ENCODE measurements around the gene RERE.

Gene RERE

DNA sequence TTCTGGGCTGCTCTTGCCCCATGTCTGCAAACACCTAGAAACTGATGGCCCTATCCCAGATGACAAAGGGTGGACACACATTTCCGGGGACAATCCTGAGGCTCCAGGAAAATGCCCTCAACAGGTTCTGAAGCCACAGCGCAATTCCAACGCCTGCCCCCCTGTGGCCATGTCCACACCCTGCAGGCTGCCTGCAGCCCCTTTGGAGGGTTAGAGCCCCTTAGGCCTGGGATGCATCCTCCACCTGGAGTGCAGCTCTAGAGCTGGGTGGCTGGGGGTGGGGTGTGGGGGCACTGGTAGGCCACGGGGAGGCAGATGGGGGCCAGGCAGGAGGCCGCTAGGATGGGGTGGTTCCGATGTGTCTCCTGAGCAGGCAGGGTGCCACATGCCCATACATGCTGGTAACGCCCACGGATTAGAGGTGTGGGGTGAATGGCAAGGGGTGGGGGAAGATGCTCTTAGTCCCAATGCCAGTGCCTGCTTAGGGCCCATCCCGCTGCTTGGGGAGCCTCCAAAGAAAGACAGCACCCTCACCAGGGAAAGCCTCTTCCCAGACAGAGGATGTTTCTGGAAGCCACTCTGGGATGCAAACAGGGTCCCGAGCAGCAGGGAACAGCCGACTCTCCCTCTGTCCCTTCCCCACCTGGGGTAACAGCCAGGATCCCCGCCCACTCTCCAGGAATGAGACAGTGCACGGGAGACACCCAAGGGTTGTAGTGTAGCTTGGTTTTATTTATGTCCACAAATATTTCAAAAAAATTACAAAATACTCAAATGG is 465.6 kb downstream of the RERE start:
- DNase-seq, result peak; percentile 17
- in situ Hi-C loops (cut with MboI; ENCODE audit: low pct_unique_long_range_greater_than_20kb, low sequenced_read_pairs), result no loop called here

DNA sequence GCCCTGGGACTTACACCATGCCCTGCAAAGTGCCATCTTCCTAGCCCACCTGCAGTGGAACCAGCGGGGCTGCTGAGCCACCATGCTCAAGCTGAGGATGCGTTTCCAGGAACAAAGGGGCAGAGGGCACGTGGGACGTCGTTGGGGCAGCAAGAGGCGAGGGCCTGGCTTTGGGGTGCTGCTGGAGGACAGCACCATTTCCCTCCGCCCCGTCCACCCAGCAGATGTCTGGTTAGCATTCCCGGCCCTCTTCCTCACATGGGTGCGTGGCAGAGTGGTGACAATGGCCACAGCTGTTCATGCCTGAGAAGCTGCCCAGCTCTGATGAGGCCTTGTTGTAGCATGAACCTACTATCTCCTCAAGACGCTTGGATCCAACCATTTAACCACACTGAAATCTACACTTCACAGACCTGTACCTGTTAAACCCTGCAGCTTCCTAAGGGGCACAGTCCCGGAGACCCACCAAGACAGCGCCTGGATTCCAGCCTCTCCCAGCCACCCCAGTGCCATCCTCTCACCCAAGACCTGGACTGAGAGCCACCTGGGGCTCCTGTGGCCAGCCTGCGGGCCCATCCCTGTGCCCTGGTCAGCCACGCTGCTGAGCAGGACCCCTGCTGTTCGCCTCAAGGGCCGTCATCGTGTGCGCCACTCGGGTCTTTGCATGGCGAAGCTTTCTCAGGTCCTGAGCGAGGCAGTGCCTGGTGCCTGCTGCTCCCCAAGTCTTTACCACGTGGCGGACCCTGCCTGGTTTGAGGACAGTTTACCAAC is 466.3 kb downstream of the RERE start:
- no peak for DNase-seq
- in situ Hi-C loops (cut with MboI; ENCODE audit: low pct_unique_long_range_greater_than_20kb, low sequenced_read_pairs), result no loop called here

DNA sequence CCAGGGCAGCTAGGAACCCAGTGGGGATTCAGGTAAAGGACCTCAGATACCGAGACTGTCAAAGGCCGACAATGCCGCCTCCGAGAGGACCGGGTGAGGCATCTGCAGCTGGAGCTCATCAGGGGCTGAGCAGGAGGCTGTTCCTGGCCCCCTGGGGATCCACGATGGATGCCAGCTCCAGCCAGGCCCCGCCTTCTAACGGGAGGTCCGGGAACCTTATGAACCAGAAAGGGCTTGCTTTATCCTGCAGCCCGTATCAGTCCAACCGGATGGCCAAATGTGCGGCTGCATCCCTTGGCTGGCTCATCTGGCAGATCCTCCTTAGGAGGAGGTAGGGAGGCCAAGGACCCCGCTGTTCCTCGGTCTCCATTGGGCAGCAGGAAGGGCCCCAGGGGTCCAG is 467.5 kb downstream of the RERE start:
- in situ Hi-C loops (cut with MboI; ENCODE audit: low pct_unique_long_range_greater_than_20kb, low sequenced_read_pairs), result no loop called here
- DNase-seq, result no peak

DNA sequence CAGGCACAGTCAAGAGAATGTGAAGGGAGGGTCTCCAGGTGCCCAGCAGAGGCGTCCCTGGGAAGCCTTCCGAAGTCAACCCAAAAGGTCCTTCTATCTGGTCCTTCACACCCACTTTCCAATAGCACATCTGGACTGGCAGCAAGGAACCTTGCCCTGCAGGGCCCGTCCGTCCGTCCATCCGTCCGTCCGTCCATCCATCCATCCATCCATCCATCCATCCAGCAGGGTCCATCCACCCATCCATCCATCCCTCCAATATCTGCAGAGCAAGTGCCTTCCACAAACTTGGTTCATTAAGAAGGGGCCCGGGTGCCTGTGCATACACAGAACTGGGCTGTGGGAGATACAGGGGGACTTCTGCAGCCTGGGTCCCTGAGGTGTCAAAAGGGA is 468.0 kb downstream of the RERE start:
- in situ Hi-C loops (cut with MboI; ENCODE audit: low pct_unique_long_range_greater_than_20kb, low sequenced_read_pairs), result no loop called here
- no peak for DNase-seq

DNA sequence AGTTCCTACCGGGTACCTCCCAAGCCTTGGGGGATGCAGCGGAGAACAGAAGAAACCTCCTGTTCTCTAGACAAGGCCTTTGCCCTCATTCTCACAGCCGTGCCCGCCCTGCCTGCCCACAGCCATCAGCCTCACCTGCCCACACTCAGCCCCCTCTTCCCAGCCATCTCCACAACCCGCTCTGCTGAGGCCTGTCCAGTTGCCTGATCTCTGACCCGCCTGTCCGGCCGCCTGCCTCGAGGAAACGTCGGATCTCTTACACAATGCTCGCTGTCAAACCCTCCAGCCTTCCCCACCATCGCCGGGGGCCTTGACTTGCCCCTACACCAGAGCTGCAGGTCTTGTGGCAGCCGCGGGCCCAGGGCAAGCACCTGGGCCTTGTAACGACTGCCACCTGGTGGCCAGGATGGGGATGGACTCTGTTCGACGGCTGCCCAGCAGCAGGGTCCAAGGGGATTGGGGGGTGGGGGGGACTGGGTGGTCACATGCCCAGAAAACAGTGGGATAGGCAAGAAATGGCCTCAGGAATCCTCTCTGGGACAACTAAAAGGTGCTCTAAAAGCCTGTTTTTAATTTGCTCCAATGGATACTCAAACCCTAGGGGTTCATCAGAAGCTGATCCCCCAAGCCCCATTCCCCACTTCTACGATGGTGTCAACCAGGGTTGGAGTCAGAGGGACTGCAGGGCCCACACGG is 468.5 kb downstream of the RERE start:
- in situ Hi-C loops (cut with MboI; ENCODE audit: low pct_unique_long_range_greater_than_20kb, low sequenced_read_pairs), result no loop called here
- peak; percentile 50 for DNase-seq

DNA sequence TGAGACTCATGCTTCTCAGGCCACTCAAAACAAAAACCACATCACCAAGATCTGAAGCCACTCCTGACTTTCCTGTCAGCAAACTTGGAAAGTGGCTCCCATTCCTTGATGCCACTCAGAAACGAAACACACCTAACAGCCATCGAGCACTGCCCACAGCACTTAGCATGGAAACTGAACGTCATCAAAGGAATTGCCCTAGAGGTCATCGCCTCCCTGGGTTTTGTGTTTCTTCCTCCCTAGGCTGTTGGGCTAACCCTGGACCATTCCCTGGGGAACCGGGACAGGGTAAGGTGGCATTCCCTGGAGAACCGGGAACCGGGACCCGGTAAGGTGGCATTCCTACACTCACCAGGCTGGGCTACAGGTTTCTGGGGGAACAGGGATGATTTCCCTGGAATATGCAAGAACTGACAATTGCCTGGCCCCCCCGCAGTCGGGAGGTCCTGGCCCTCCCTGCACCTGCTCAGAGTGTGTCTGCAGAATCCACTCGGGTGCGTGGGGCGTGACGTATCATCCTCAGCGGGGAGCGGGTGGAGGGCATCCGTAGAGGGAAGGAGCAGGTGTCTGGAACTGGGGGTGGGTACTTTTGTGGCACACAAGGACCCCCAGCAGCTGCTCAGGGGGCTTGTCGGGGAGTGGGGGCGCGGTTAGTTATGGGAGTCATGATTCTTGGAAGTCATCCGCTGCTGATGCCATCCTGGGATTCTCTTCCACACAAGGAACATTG is 469.2 kb downstream of the RERE start:
- no peak for DNase-seq
- in situ Hi-C loops (cut with MboI; ENCODE audit: low pct_unique_long_range_greater_than_20kb, low sequenced_read_pairs), result no loop called here

DNA sequence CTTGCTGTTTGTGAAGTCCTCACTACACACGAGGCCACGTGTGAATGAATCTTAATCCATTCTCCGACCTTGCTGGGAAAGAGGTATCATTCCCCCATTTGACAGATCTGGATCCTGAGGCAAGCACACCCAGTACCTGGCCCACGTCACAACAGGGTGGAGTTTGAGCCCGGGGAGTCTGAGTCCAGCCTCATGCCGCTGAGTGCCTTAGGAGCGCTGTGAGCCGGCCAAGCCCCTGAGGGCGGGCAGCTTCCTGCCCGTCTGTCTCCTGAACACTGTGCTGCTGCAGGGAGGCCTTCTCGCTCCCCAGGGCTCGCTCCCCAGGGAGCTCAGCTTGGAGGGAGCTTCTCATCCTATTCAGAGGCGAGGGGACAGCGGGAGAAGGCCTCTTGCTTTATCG is 469.8 kb downstream of the RERE start:
- in situ Hi-C loops (cut with MboI; ENCODE audit: low pct_unique_long_range_greater_than_20kb, low sequenced_read_pairs), result no loop called here
- DNase-seq, result no peak

DNA sequence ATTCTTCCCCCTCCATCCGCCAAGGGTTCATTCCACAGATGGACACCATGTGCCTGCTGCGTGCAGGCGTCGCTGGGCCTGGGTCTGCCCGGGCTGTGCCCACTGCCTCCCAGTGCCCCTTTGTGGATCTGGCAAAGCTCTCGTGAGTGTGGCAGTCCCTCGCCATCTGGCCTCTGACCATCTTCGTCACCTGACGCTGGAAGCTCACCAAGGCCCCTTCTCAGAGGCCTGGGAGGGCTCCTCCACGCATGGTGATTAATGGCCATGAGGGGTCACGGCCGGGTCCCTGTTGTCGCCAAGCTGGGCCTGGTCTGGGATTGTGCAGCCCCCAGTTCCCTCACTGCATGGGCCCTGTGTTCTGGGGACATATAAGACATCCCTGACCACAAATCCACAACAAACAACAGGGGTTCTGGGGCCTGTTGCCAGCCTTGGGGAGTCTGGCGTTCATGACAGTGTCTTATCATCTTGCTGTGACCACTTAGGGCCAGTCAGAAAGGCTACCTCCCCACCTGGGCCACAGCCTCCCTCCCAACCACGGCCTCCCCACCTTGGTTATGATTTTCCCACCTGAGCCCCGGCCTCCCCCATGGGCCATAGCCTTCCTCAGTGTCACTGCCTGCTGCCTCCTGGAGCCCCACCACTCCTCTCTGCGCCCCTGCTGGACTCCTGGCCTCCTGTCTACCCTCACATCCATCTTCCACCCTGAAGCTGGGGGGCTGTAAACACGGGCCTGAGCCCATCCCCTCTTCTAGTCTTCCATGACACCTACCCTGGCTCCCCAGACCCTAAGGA is 471.6 kb downstream of the RERE start:
- no peak for DNase-seq
- in situ Hi-C loops (cut with MboI; ENCODE audit: low pct_unique_long_range_greater_than_20kb, low sequenced_read_pairs), result no loop called here

DNA sequence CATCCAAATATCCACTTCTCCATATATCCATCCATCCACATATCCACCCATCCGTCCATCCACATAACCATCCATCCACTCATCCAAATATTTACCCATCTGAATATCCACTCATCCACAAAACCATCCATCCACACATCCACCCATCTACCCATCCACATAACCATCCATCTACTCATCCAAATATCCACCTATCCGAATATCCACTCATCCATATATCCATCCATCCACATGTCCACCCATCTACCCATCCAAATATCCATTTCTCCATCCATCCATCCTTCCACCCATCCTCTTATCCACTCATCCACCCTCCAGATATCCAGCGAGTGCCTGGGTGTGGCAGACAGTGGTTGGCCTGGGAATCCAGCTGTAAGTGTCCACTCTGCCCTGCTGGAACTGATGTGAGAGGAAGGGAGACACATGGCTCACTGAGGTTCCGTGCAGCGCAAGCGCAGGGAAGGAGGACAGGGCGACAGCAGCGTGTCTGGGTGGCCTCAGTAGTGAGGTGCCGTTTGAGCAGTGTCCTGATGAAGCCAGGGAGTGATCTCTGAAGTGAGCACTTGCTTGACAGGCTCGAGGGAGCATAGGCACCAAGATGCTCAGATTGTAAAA is 472.4 kb downstream of the RERE start:
- DNase-seq, result no peak

DNA sequence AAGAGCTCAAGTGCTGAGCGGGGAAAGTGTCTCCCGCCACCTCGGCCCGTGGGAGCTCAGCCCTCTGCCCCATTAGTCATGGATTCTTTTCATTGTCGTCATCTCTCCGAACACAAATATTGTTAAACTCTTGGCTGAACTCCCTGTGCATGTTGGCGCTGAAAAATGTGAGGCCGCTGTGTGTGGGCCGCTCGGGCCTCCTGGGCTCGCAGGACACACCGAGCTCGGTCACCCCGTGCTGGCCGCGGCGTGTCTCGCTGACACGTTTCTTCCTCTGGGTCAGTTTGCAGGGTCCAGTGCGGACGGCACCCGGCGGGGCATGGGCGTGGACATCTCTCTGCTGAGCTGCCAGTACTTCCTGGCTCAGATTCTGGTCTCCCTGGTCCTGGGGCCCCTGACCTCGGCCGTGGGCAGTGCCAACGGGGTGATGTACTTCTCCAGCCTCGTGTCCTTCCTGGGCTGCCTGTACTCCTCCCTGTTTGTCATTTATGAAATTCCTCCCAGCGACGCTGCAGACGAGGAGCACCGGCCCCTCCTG is 473.9 kb downstream of the RERE start:
- no peak for DNase-seq

More for the DNA sequence above, 472.4 kb downstream of the RERE start:
- in situ Hi-C loops (cut with MboI; ENCODE audit: low pct_unique_long_range_greater_than_20kb, low sequenced_read_pairs), result no loop called here

DNA sequence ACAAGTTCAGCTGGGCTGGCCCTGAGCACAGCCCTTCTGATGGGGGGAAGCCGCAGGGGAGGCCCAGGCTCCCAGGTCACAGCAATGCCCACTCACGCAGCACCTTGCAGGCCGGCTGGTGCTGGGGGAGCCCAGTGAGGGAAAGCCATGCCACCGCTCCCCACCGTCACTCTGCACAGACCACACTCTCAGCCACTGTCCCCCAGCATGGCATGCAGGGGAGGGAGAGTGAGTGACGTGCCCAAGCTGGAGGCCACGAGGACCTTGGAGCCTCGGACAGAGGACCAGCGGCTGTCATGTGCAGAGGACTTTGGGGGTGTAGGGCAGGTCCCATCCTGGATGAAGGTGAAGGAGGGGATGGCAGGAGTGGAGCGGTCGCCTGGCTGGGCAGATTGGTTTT is 474.4 kb downstream of the RERE start:
- in situ Hi-C loops (cut with MboI; ENCODE audit: low pct_unique_long_range_greater_than_20kb, low sequenced_read_pairs), result no loop called here
- DNase-seq, result no peak

More for the DNA sequence above, 473.9 kb downstream of the RERE start:
- in situ Hi-C loops (cut with MboI; ENCODE audit: low pct_unique_long_range_greater_than_20kb, low sequenced_read_pairs), result no loop called here

DNA sequence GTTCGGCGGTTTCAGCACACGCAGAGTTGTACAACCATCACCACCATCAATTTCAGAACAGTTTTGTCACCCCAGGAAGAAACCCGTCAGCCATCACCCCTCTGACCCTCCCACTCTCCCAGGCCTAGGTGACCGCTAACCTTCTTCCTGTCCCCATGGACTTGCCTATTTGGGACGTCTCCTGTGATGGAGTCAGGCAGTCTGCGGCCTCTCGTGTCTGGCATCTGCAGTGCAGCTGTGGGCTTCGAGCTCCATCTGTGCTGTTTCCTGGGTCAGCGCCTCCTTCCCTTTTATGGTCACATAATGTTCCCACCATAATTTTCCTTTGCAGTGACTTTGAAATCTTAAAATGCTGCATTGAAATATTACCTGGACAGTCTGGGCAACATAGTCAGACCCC is 475.1 kb downstream of the RERE start:
- in situ Hi-C loops (cut with MboI; ENCODE audit: low pct_unique_long_range_greater_than_20kb, low sequenced_read_pairs), result no loop called here
- no peak for DNase-seq

DNA sequence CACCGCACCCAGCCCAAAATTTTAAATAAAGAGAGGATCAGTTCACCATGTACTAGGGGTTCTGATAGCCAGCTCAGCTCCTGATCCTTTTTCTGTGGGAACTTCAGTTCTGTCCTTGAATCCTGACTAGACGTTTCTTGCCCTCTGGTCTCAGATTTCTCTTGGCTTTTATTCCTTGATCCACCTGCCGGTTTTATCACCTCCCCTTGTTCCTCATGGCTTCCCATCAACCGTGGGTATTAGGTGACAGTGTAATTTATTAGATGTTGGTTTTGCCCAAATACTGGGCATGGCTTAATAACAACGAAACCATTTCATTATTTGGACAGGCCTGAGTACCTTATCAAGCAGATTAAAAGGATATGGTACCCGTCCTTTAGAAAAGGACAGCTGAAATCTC is 477.0 kb downstream of the RERE start:
- DNase-seq, result no peak
- in situ Hi-C loops (cut with MboI; ENCODE audit: low pct_unique_long_range_greater_than_20kb, low sequenced_read_pairs), result no loop called here

DNA sequence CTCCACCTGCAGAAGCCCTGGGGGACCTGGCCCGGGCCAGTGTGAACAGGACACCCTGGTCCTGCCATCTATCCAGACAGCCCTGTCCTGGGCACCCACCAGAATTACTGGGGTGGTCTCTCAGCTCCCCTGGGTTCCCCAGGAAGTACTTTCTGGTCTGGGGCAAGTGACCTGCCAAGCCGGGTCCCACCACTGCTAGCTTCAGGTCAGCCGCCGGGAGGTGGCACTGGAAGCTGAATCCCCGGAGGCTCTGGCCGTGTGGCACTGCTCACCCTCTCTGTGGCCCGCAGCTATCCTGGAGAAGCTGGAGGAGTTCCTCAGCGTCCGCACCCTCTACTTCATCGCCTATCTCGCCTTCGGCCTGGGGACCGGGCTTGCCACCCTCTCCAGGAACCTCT is 478.2 kb downstream of the RERE start:
- DNase-seq, result no peak
- in situ Hi-C loops (cut with MboI; ENCODE audit: low pct_unique_long_range_greater_than_20kb, low sequenced_read_pairs), result no loop called here

DNA sequence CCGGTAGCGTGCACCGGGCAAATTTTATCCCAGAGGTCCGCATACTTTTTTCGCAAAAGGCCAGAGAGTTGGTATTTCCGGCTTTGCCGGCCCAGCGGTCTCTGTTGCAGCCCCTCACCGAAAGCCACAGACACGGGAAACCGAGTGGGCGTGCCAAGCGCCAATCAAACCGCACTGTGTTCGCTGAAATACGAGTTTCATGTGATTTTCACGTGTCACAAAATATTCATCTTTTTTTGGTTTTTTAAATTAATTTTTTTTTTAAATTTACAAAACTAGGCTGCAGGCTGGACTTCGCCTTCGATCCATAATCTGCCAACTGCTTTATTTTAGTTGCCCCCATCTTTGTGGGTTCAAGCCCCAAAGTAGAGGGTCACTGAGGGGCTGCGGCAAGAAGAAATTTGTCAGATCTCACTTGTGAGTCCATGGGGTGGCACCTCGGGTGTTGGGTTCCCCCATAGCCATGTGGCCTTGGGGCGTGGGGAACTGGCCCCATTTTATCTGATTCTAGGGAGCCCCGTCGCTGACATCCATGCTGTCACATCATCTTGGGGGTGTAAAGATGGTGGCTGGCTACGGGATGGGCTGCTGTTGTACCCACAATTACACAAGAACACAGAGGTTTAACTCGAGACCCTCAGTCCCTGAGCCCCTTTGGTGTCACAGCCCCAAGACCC is 478.8 kb downstream of the RERE start:
- no peak for DNase-seq
- in situ Hi-C loops (cut with MboI; ENCODE audit: low pct_unique_long_range_greater_than_20kb, low sequenced_read_pairs), result no loop called here

DNA sequence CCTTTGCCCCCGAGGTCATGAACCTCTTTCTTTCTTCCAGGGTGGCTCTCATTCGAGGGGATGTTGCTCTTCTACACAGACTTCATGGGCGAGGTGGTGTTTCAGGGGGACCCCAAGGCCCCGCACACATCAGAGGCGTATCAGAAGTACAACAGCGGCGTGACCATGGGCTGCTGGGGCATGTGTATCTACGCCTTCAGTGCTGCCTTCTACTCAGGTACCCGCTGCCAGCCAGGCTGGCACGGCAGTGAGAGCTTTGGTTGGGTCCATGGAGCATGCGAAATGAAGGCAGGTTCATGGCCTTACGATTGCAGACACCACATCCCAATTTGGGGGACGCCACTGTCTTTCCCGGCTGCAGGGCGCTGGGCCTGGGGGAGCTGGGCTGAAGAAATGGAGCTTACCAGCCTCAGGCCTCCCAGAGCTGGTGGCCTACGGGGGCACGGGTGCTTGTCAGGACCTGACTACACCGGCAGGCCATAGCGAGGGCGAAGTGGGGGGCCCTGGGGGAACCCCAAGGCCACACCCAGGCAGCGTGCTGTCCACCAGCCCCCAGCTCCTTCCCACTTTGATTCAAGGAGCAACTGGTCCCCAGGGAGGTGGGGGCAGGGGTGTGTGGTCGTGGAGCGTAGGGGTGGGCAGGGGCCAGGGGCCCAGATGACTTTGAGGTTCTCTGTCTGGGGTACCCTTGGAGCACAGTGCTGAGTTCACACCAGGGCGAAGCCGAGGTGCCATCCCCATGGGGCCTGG is 479.5 kb downstream of the RERE start:
- DNase-seq, result no peak
- in situ Hi-C loops (cut with MboI; ENCODE audit: low pct_unique_long_range_greater_than_20kb, low sequenced_read_pairs), result no loop called here

DNA sequence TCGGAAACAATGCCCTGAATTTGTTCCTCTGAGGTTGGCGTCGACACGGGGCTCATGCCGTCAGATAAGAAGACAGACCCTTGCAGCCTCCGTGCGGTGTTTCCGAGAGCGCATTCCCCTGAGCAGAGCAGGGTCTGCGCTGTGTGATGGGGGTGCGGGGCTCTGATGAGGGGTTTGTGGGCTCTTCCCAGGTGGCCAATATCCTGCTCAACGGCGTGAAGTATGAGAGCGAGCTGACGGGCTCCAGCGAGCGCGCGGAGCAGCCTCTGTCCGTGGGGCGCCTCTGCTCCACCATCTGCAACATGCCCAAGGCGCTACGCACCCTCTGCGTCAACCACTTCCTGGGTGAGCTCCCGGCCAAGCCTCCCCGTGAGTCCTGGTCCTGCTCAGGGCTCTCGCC is 482.2 kb downstream of the RERE start:
- DNase-seq, result no peak
- in situ Hi-C loops (cut with MboI; ENCODE audit: low pct_unique_long_range_greater_than_20kb, low sequenced_read_pairs), result no loop called here

Measured in KBM-7 (cell line).